AG04450 (cell line): Measurements from ENCODE around the gene GNAT3. TPM values are rescaled to one million over a fixed set of nuclear protein-coding genes. Genes with fewer than 3 reads are reported as not detected.
A peak's percentile ranks its signal among the peaks of the same experiment; 100 is the strongest.

ENCODE experiments used
- CTCF ChIA-PET: fragments of 300-600, 350-600 bp; formaldehyde crosslinking; extraction: SDS; loops from one replicate; lab custom pipeline; 2022; ENCODE audit warnings: antibody characterized with exemption, inconsistent platforms; lab: Charles Lee
- POLR2A ChIA-PET: fragments of 350-600 bp; formaldehyde crosslinking; extraction: SDS; loops from one replicate; lab custom pipeline; 2021; ENCODE audit warnings: antibody characterized with exemption, inconsistent platforms; lab: Yijun Ruan, JAX
- DNase-seq: peaks from one replicate; pipeline ENCODE4 v3.0.0-alpha.2; 2011; ENCODE audit warnings: low read depth, low spot score
- H3K27ac ChIP-seq: one replicate; pipeline ENCODE4 v1.5.1; 2012; ENCODE audit warnings: low read depth, low read length, control low read depth
- H3K27me3 ChIP-seq: one replicate; pipeline ENCODE4 v1.6.0; 2012; ENCODE audit warnings: low read length; ENCODE audit not compliant: control insufficient read depth, insufficient read depth
- H3K4me3 ChIP-seq: 2 replicates; pipeline ENCODE4 v1.5.1; 2011; ENCODE audit warnings: mild to moderate bottlenecking, low read depth, low read length, control low read depth
- H3K9me3 ChIP-seq: 2 replicates; pipeline ENCODE4 v1.5.1; 2012; ENCODE audit warnings: low read length; ENCODE audit not compliant: control insufficient read depth, insufficient read depth
- polyA plus RNA-seq: library from polyadenylated mRNA; depleted of rRNA; stranded (reverse); fragments of >200 nt; gene quantifications from 2 replicates; pipeline ENCODE4 v1.2.3, GENCODE V29; 2011
- TF ChIP-seq, protein P1 (sequence below): IDR thresholded peaks from 2 replicates; pipeline ENCODE4 v1.5.1; 2011; ENCODE audit warnings: low read depth, low read length, control low read depth, inconsistent platforms

Gene GNAT3
- polyA plus RNA-seq, 1 experiment: not detected

DNA sequence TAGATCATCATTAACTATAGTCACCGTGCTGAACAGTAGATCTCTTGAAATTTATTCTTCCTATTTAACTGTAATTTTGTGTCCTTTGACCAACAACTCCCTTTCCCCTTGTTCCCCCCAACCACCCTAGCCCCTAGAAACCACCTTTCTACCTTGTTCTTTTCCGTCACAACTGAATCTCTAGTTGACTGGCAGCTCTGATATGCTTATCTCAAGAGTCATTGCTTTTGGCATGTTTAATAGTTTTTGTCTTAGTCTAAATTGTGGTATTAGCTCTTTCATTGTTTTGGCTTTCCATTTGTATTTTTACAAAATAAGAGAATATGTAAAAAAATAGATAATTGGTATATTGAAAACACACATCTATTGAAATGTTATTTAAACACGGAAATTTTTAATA lies 1.8 kb downstream of the GNAT3 start:
- no peaks in the 10 kb centered on the region for H3K27me3 ChIP-seq
- CTCF ChIA-PET: no interaction called here
- H3K4me3 ChIP-seq: no peak overlapping the region
- no peaks in the 10 kb centered on the region for H3K9me3 ChIP-seq
- POLR2A ChIA-PET: no interaction called here
- TF ChIP-seq, protein P1, sequence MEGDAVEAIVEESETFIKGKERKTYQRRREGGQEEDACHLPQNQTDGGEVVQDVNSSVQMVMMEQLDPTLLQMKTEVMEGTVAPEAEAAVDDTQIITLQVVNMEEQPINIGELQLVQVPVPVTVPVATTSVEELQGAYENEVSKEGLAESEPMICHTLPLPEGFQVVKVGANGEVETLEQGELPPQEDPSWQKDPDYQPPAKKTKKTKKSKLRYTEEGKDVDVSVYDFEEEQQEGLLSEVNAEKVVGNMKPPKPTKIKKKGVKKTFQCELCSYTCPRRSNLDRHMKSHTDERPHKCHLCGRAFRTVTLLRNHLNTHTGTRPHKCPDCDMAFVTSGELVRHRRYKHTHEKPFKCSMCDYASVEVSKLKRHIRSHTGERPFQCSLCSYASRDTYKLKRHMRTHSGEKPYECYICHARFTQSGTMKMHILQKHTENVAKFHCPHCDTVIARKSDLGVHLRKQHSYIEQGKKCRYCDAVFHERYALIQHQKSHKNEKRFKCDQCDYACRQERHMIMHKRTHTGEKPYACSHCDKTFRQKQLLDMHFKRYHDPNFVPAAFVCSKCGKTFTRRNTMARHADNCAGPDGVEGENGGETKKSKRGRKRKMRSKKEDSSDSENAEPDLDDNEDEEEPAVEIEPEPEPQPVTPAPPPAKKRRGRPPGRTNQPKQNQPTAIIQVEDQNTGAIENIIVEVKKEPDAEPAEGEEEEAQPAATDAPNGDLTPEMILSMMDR: no peak
- no peak for DNase-seq
- no peak overlapping the region for H3K27ac ChIP-seq

DNA sequence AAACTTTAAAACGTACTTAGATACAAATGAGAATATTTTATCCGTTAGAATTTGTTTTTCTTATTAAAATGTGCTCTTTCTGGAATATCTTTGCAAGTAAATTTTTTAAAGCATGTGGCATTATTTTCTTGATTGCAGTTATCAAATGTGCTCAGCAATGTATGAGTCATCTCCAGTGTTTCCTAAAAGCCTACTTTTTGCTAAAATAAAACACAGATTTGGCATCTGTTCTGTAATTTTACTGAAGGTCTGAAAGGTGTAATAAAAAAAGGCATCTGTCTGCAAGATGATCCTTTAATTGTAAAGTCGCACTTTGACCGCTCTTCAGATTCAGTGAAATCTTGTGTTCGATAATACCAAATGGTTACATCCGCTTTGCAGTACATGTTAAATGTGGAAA lies 3.4 kb downstream of the GNAT3 start:
- DNase-seq: no peak
- ChIA-PET CTCF (no interaction called here), POLR2A (no interaction called here)
- Histone ChIP-seq H3K9me3 (no peaks in the 10 kb centered on the region), H3K27me3 (no peaks in the 10 kb centered on the region), H3K27ac (no peak overlapping the region), H3K4me3 (no peak overlapping the region)
- TF ChIP-seq, protein P1: no peak

DNA sequence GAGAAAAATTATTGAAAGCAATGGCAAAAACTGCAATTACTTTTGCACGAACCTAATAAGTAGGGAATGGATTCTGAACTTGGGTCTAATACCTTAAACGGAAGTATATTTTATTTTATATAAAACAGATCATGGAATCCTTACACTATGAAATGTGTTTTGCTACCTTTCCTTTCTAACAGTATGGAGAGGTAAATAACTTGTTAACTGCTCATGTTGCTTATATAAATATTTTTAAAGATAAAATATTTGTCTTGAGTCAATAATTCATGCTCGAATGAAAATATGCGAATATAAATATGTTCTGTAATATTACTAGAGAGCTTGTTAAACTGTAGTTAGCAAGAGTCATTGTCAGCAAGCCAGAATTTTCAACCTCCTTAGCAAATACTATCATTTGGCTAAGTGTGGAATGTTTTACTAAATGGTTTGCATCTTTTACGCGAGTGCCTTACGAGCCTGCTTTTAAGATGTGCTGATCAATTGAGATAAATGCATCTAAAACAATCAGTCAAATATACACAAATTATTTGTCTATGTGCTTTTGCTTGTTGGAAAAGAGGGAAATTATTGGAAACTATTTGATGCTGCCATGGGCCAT lies 5.9 kb downstream of the GNAT3 start:
- no peaks in the 10 kb centered on the region for H3K27me3 ChIP-seq
- DNase-seq: no peak
- no peaks in the 10 kb centered on the region for H3K9me3 ChIP-seq
- POLR2A ChIA-PET: no interaction called here
- H3K27ac ChIP-seq: no peak overlapping the region
- TF ChIP-seq, protein P1: no peak
- no peak overlapping the region for H3K4me3 ChIP-seq
- CTCF ChIA-PET: no interaction called here

DNA sequence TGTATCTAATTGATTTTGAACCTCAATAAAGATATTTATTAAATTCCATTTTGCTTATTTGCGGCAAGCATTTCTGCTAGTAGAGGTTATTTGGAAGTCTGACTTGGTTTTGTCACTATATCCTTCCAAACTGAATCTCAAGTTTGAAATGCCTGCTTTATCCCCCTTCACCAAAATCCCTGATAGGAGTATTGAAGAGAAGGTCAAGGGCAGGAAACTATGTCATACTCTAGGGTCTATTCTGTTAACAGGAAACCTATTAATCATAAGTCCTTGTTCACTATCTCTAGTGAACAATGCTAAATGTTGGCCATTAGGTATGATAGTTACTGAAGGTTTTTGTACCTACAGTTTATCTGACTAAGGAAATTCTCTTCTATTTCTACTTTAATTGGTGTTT lies 11.5 kb downstream of the GNAT3 start:
- no peak overlapping the region for H3K27ac ChIP-seq
- CTCF ChIA-PET: no interaction called here
- no peak for DNase-seq
- POLR2A ChIA-PET: no interaction called here
- no peaks in the 10 kb centered on the region for H3K9me3 ChIP-seq
- no peak overlapping the region for H3K4me3 ChIP-seq
- H3K27me3 ChIP-seq: no peaks in the 10 kb centered on the region
- TF ChIP-seq, protein P1: no peak

DNA sequence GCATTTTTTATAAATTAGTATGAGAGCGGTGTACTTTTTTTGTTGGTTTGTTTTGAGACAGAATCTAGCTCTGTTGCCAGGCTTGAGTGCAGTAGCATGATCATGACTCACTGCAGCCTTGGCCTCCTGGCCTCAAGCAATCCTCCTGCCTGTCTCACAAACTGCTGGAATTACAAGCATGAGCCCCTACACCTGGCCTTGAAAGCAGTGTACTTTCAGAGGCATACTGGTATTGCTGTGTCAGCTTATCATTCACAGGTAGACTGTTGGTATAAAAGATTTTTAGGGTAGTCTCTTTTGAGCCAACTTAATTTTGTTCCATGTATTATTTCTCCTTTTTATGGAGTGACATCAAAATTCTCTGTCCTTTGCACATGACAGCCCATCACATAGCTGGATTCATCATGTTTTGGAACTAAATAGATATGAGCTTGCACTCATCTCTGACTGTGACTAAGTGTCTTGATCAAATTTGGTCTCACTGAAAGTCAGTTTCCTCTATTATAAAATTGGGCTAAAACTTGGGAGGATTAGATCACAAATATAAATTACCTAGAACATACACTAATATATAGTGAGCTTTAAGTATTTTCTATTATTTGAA lies 12.4 kb downstream of the GNAT3 start:
- Histone ChIP-seq H3K9me3 (no peaks in the 10 kb centered on the region), H3K27me3 (no peaks in the 10 kb centered on the region), H3K4me3 (no peak overlapping the region), H3K27ac (no peak overlapping the region)
- ChIA-PET CTCF (interaction anchor here (1.4 kb wide), 1 partner anchor 159 kb away, joined by 3 read pairs; no protein-coding TSS in a partner anchor), POLR2A (no interaction called here)
- DNase-seq: peak; percentile 86
- TF ChIP-seq, protein P1: no peak
